Measurements from ENCODE around the gene CISD2. TPM values are rescaled to one million over a fixed set of nuclear protein-coding genes. Genes with fewer than 3 reads are reported as not detected.
"Not testable (repeated sequence)": the region's sequence is repeated elsewhere in the genome, so short reads cannot be mapped to it uniquely, and the experiment has no call there.

Gene CISD2
- polyA plus RNA-seq, 3 donors from 2014 or later = 33.1 to 36.9 (median 34.9) TPM

DNA sequence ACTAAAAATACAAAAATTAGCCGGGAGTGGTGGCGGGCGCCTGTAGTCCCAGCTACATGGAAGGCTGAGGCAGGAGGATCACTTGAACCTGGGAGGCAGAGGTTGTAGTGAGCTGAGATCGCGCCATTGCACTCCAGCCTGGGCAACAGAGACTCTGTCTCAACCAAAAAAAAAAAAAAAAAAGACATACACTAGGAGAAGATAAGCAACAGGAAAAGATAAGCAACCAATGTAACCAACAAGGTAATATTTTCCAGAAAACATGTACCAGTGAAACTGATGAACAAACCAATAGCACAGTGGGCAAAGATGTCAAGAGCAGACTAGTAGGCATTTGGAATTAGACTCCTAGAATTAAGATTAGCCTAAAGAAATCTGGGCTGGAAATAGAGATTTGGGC is 3.5 kb upstream of the CISD2 start:
- peaks cover 29 to 56% of the 10 kb centered on the region in 2 donors for H3K4me1 Mint-ChIP-seq
- not testable (repeated sequence) for H3K36me3 Mint-ChIP-seq, H3K27ac Mint-ChIP-seq, DNase-seq, H3K9me3 Mint-ChIP-seq, H3K4me3 Mint-ChIP-seq
- H3K27me3 Mint-ChIP-seq (ENCODE audit: low read depth in 3 of 3) = peaks cover 6 to 13% (median 7%) of the 10 kb centered on the region in 3 donors

DNA sequence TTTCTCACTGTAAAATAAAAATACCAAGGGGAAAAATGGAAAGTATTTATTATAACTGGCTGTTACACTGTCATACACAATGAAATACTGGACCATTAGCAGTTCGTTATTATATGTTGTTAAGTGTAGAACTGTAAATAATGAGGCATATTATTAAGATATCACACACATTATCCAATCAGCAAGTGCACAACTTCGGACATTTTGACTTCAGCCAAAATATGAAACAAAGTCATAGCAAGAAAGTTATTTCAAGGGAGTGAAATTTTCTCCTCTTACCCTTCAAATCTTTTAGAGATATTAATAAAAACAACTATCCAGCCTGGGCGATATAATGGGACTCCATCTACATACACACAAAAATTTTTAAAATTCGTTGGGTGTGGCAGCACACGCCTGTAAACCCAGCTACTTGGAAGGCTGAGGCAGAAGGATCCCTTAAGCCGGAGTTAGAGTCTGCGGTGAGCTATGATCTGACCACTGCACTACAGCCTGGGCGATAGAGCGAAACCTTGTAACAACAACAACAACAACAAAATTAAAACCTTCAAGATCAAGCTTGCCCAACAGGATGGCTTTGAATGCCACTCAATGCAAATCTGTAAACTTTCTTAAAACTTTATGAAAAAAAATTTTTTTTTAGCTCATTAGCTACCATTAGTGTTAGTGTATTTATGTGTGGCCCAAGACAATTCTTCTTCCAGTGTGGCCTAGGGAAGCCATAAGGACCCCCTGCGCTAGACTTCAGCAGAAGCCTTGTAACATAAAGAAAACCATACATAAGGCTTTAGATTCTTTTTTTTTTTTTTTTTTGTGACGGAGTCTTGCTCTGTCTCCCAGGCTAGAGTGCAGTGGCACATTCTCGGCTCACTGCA is 1.3 kb upstream of the CISD2 start:
- H3K9me3 Mint-ChIP-seq = no peaks in the 10 kb centered on the region
- H3K4me1 Mint-ChIP-seq = peaks cover 34 to 72% of the 10 kb centered on the region in 2 donors
- DNase-seq = no peak
- H3K27ac Mint-ChIP-seq = peak overlapping the region; percentile 96 to 99 (median 98)
- peaks cover 6 to 13% (median 7%) of the 10 kb centered on the region in 3 donors for H3K27me3 Mint-ChIP-seq (ENCODE audit: low read depth in 3 of 3)
- no peaks in the 10 kb centered on the region for H3K36me3 Mint-ChIP-seq
- H3K4me3 Mint-ChIP-seq = peak overlapping the region; percentile 90 to 93 (median 93)

DNA sequence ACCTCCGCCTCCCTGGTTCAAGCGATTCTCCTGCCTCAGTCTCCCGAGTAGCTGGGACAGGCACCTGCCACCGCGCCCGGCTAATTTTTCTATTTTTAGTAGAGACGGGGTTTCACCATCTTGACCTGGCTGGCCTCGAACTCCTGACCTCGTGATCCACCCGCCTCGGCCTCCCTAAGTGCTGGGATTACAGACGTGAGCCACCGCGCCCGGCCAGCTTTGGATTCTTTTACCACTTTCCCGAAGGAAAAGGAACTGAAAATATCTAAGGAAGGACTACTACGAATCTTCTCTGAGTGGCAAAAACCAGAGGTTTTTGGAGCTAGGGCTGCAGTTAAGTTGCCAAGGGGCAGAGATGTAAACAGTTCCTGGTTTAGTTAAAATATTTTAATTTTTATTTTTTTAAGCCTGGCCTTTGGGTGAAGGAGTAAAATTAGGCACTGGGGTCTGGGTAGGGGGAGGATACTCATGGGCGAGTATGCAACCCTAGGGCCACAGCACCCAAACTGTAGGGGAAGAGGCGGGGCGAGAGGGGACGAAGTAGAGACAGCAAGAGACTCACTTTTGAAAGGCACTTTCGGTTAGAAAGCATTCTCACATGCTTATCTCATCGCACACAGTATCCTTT is 525 bp upstream of the CISD2 start:
- peak overlapping the region; percentile 90 to 93 (median 93) for H3K4me3 Mint-ChIP-seq
- H3K27me3 Mint-ChIP-seq (ENCODE audit: low read depth in 3 of 3) = peaks cover 6 to 13% (median 7%) of the 10 kb centered on the region in 3 donors
- peak overlapping the region; percentile 96 to 99 (median 98) for H3K27ac Mint-ChIP-seq
- peaks cover 36 to 77% of the 10 kb centered on the region in 2 donors for H3K4me1 Mint-ChIP-seq
- H3K9me3 Mint-ChIP-seq = no peaks in the 10 kb centered on the region
- no peak for DNase-seq
- peaks cover 0 to 5% (median 0%) of the 10 kb centered on the region in 3 donors for H3K36me3 Mint-ChIP-seq

DNA sequence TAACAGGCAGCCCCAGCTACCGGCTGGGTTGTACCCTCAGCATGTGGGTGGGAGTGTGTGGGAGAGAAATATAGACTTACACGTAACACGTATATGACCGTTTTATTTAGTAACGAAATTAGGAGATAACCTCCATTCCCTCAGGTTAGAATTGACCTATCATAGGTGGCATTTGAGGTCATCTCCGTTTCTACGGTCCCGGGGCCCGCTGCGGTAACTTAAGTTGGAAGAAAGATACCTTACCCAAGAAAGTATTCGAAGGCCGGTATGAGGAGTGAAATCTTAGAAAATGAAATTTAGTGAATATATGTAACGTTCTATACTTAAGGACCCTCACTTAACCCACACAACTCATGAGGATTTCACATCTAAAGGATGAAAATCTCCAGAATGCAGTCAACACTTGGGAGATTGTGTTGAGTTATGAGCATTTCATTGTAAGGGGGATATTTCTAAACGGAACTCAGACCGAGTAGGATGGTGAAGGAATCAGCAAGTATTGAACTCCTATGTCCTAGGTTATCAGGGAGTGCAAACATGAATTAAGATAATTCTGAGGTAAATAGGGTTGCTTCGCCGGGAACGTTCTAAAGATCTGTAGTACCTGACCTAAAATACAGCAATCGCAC is 891 bp downstream of the CISD2 start:
- Mint-ChIP-seq H3K27ac (peak overlapping the region; percentile 97 to 100 (median 98)), H3K27me3 (ENCODE audit: low read depth in 3 of 3) (peaks cover 7 to 13% (median 7%) of the 10 kb centered on the region in 3 donors), H3K4me1 (peaks cover 36 to 74% of the 10 kb centered on the region in 2 donors), H3K4me3 (peak overlapping the region; percentile 90 to 99 (median 93)), H3K36me3 (peaks cover under 1 to 6% (median 2%) of the 10 kb centered on the region in 3 donors), H3K9me3 (no peaks in the 10 kb centered on the region)
- DNase-seq = no peak

DNA sequence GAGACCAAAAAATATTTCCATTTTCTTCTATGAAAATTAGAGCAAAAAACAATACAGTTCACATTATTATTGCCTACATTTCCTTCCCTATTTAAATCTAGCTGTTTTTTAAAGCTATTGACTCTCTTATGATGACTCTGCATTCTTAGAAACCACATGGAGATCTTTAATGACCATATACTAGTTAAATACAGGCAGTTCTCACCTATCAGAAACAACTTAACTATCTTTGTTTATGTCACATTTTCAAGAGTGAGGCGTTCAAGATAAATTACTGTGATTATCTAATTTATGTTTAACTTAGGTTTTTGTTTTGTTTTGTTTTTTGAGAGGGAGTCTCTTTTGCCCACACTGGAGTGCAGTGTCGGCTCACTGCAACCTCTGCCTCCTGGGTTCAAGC is 3.0 kb downstream of the CISD2 start:
- no peak overlapping the region for H3K4me3 Mint-ChIP-seq
- H3K36me3 Mint-ChIP-seq = peaks cover 5 to 19% (median 9%) of the 10 kb centered on the region in 3 donors
- H3K27me3 Mint-ChIP-seq (ENCODE audit: low read depth in 3 of 3) = peaks cover 7 to 13% (median 8%) of the 10 kb centered on the region in 3 donors
- H3K9me3 Mint-ChIP-seq = no peaks in the 10 kb centered on the region
- peak overlapping the region in 2 of 6 donors; percentile 35 to 39 for H3K27ac Mint-ChIP-seq
- peaks cover 34 to 68% of the 10 kb centered on the region in 2 donors for H3K4me1 Mint-ChIP-seq
- DNase-seq = no peak

DNA sequence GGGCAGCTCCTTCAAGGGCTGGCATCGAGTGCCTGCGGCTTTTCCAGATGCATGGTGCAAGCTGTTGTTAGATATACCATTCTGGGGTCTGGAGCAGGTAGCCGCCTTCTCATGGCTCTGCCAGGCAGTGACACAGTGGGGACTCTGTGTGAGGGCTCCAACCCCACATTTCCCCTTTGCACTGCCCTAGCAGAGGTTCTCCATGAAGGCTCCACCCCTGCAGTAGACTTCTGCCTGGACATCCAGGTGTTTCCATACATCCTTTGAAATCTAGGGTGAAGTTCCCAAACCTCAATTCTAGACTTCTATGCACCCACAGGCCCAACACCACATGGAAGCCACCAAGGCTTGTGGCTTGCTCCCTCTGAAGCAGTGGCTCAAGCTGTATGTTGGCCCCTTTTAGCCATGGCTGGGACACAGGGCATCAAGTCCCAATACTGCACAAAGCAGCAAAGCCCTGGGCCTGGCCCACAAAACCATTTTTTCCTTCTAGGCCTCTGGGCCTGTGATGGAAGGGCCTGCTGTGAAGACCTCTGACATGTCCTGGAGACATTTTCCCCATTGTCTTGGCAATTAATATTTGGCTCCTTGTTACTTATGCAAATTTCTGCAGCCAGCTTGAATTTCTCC is 8.8 kb downstream of the CISD2 start:
- Mint-ChIP-seq H3K4me1 (peaks cover 5 to 34% of the 10 kb centered on the region in 2 donors), H3K36me3 (peaks cover 13 to 23% (median 18%) of the 10 kb centered on the region in 3 donors)
- H3K4me3 Mint-ChIP-seq; H3K27me3 Mint-ChIP-seq (ENCODE audit: low read depth in 3 of 3); H3K9me3 Mint-ChIP-seq; DNase-seq; H3K27ac Mint-ChIP-seq: not testable (repeated sequence)

DNA sequence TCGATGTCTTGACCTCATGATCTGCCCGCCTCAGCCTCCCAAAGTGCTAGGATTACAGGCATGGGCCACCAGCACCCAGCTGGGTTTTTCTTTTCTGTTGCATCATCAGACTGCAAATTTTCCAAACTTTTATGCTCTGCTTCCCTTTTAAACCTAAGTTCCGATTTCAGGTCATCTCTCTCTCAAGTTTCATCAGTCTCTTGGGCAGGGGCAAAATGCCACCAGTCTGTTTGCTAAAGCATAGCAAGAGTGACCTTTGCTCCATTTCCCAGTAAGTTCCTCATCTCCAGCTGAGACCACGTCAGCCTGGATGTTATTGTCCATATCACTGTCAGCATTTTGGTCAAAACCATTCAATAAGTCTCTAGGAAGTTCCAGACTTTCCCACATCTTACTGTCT is 9.6 kb downstream of the CISD2 start:
- not testable (repeated sequence) for H3K27me3 Mint-ChIP-seq (ENCODE audit: low read depth in 3 of 3); H3K4me3 Mint-ChIP-seq
- peak overlapping the region in 1 of 6 donors; percentile 30 for H3K27ac Mint-ChIP-seq

DNA sequence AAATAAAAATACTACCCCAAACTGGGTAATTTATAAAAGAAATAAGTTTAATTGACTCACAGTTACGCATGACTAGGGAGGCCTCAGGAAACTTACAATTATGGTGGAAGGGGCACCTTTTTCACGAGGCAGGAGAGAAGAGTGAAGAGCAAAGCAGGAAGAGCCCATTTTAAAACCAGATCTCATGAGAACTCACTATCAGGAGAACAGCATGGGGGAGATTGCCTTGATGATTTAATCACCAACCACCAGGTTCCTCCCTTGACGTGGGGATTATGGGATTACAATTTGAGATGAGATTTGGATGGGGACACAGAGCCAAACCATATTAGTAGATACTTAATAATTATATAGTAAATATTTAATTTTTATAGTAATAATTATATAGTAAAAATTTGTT is 10.1 kb downstream of the CISD2 start:
- no peak for DNase-seq
- no peak overlapping the region for H3K27ac Mint-ChIP-seq
- no peak overlapping the region for H3K4me3 Mint-ChIP-seq

More for the DNA sequence above, 9.6 kb downstream of the CISD2 start:
- not testable (repeated sequence) for DNase-seq, H3K9me3 Mint-ChIP-seq
- Mint-ChIP-seq H3K36me3 (peaks cover 13 to 21% (median 20%) of the 10 kb centered on the region in 3 donors), H3K4me1 (peaks cover 2 to 34% of the 10 kb centered on the region in 2 donors)

DNA sequence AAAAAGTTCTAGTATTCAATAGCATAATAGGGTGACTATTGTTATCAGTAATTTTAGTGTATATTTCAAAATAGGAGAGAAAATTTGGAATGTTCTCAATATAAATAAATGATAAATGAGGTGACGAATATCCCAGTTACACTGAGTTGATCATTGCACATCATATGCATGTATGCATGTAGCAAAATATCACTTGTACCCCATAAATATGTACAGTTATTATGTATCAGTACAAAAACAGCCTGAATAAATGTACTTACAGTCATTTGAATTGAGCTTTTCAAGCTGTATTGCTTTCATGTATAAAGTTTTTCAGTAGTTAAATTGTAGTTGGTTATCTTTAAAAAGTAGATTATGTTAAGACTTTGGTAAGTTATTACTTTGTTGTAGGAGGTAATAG is 12.6 kb downstream of the CISD2 start:
- no peak overlapping the region for H3K4me3 Mint-ChIP-seq

More for the DNA sequence above, 10.1 kb downstream of the CISD2 start:
- Mint-ChIP-seq H3K9me3 (no peaks in the 10 kb centered on the region), H3K36me3 (peaks cover 13 to 25% (median 22%) of the 10 kb centered on the region in 3 donors), H3K4me1 (peaks cover 2 to 39% of the 10 kb centered on the region in 2 donors), H3K27me3 (ENCODE audit: low read depth in 3 of 3) (peaks cover 0 to 2% (median 0%) of the 10 kb centered on the region in 3 donors)

DNA sequence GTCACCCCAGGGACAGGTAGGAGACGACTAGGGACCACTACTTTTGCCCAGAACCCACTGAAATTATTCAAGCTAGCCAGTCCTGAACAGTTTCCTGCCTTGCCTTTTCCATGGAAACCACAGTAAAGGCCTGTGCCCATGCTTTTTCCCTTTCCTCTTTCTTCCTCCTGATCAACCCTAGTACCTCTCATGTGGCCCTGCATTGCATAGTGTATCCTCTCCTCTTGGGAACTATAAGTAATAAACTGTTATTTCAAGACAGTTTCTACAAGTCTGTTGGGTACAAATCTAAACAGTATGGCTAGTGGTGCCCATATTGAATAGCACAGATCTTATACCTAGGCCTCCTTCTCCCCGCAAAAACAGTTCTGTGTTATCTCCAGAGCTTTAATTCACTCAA is 14.5 kb downstream of the CISD2 start:
- Mint-ChIP-seq H3K9me3 (no peaks in the 10 kb centered on the region), H3K27ac (no peak overlapping the region), H3K4me3 (no peak overlapping the region), H3K4me1 (peaks cover 2 to 29% of the 10 kb centered on the region in 2 donors), H3K27me3 (ENCODE audit: low read depth in 3 of 3) (no peaks in the 10 kb centered on the region), H3K36me3 (peaks cover 7 to 10% (median 8%) of the 10 kb centered on the region in 3 donors)
- DNase-seq = no peak

More for the DNA sequence above, 12.6 kb downstream of the CISD2 start:
- Mint-ChIP-seq H3K27ac (peak overlapping the region in 1 of 6 donors; percentile 29), H3K36me3 (peaks cover 8 to 14% (median 10%) of the 10 kb centered on the region in 3 donors), H3K9me3 (no peaks in the 10 kb centered on the region), H3K4me1 (peaks cover 2 to 29% of the 10 kb centered on the region in 2 donors), H3K27me3 (ENCODE audit: low read depth in 3 of 3) (no peaks in the 10 kb centered on the region)
- DNase-seq = no peak

DNA sequence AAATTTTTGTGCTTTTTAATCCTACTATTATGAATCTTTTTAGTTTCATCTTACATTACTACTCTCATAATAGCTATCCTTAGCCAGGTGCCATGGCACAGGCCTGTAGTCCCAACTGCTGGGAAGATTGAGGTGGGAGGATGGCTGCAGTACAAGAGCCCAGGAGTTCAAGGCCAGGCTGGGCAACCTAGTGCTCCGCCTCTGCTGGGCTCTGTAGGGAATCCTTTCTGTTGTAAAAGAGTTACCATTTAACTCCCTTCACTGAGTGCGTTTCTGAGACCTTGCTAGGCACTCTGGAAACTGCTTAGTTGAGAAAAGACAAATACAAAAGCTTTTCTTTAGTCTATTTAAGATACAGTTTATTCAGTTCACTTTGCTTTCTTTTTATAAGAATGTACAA is 19.8 kb downstream of the CISD2 start:
- not testable (repeated sequence) for H3K4me1 Mint-ChIP-seq; DNase-seq; H3K36me3 Mint-ChIP-seq; H3K27me3 Mint-ChIP-seq (ENCODE audit: low read depth in 3 of 3); H3K27ac Mint-ChIP-seq; H3K9me3 Mint-ChIP-seq; H3K4me3 Mint-ChIP-seq

DNA sequence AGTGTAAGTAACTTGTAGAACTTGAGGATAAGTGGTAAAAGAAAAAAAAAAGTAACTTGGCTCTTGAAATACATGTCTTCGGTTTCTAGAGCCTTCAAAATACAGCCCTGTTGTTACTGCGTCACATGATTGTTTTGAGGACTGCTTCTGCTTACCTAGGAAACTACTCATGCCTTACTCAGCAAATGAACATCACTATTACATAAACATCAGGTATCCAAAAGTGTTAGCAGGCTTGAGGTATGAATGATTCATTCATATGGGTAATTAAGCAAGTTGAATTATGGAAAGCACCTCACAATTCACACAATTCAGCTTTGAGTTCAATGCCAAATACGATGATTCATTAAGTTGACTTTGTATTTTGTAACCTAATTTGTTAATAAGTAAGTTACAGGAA is 21.1 kb downstream of the CISD2 start:
- H3K9me3 Mint-ChIP-seq; H3K27ac Mint-ChIP-seq; DNase-seq; H3K4me3 Mint-ChIP-seq; H3K27me3 Mint-ChIP-seq (ENCODE audit: low read depth in 3 of 3); H3K36me3 Mint-ChIP-seq; H3K4me1 Mint-ChIP-seq: not testable (repeated sequence)

DNA sequence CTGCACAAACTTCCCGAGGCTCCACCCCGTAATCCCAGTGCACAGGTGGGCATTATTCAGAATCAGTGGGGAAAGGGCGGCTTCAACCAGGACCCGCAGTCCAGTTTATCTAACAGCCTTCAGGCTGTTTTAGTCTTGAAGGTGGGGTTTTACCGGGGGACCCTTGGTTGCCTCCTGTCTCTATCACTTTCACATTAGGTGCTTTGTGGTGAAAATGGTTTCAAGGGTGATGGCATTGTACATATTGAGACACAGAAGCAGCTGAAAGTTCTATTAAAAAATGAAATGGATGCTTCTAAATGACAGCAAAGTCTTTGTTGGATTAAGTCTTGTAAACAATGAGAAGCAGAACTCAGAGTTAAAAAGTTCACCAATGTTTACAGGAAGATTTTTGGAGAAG is 27.8 kb downstream of the CISD2 start:
- H3K9me3 Mint-ChIP-seq; H3K27me3 Mint-ChIP-seq (ENCODE audit: low read depth in 3 of 3); H3K27ac Mint-ChIP-seq; H3K4me3 Mint-ChIP-seq; DNase-seq; H3K36me3 Mint-ChIP-seq; H3K4me1 Mint-ChIP-seq: not testable (repeated sequence)
